ENCODE data around the gene SASH1. TPM values are rescaled to one million over a fixed set of nuclear protein-coding genes. Genes with fewer than 3 reads are reported as not detected.

The SASH1 gene
- polyA plus RNA-seq, 1 donor from 2014 or later: 7.0 TPM

GRCh38 chr6:148413321-148414091, 70.9 kb downstream of the SASH1 start:
- no peaks in the 10 kb centered on the region for H3F3A ChIP-seq (ENCODE audit: insufficient read depth, low read length, poor library complexity, severe bottlenecking)
- no peaks in the 10 kb centered on the region for H3K36me3 ChIP-seq (ENCODE audit: insufficient read depth, low read length)
- no peaks in the 10 kb centered on the region for H4K20me1 ChIP-seq (ENCODE audit: insufficient read depth)
- H3K27ac ChIP-seq (ENCODE audit: low read length): no peak overlapping the region
- no peaks in the 10 kb centered on the region for H3K79me2 ChIP-seq (replicated peaks; ENCODE audit: insufficient read depth, low read length)
- no peak overlapping the region for H2AFZ ChIP-seq (ENCODE audit: low read depth, low read length)
- H3K4me2 ChIP-seq (ENCODE audit: low read length): no peak overlapping the region
- no peak overlapping the region for H3K9ac ChIP-seq (ENCODE audit: low read length)
- TF ChIP-seq TAF1 (IDR thresholded peaks at IDR 0.05; ENCODE audit: low read depth) (no peak), POLR2AphosphoS5 (IDR thresholded peaks at IDR 0.05) (no peak), EP300 (conservative IDR thresholded peaks at IDR 0.05; ENCODE audit: poor library complexity, severe bottlenecking) (no peak), EZH2 (IDR thresholded peaks at IDR 0.05; ENCODE audit: borderline replicate concordance, insufficient read depth, low read length, poor library complexity, severe bottlenecking) (no peak), SMC3 (conservative IDR thresholded peaks at IDR 0.05; ENCODE audit: poor library complexity) (no peak), CTCF (IDR thresholded peaks at IDR 0.05; ENCODE audit: poor library complexity, severe bottlenecking) (no peak), MXI1 (conservative IDR thresholded peaks at IDR 0.05; ENCODE audit: poor library complexity, severe bottlenecking) (no peak), RAD21 (conservative IDR thresholded peaks at IDR 0.05) (no peak)
- TF ChIP-seq, protein P1, sequence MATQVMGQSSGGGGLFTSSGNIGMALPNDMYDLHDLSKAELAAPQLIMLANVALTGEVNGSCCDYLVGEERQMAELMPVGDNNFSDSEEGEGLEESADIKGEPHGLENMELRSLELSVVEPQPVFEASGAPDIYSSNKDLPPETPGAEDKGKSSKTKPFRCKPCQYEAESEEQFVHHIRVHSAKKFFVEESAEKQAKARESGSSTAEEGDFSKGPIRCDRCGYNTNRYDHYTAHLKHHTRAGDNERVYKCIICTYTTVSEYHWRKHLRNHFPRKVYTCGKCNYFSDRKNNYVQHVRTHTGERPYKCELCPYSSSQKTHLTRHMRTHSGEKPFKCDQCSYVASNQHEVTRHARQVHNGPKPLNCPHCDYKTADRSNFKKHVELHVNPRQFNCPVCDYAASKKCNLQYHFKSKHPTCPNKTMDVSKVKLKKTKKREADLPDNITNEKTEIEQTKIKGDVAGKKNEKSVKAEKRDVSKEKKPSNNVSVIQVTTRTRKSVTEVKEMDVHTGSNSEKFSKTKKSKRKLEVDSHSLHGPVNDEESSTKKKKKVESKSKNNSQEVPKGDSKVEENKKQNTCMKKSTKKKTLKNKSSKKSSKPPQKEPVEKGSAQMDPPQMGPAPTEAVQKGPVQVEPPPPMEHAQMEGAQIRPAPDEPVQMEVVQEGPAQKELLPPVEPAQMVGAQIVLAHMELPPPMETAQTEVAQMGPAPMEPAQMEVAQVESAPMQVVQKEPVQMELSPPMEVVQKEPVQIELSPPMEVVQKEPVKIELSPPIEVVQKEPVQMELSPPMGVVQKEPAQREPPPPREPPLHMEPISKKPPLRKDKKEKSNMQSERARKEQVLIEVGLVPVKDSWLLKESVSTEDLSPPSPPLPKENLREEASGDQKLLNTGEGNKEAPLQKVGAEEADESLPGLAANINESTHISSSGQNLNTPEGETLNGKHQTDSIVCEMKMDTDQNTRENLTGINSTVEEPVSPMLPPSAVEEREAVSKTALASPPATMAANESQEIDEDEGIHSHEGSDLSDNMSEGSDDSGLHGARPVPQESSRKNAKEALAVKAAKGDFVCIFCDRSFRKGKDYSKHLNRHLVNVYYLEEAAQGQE (IDR thresholded peaks at IDR 0.05; ENCODE audit: borderline replicate concordance): no peak
- H3K9me3 ChIP-seq (ENCODE audit: low read length): no peaks in the 10 kb centered on the region
- no peaks in the 10 kb centered on the region for H3K27me3 ChIP-seq (ENCODE audit: insufficient read depth, low read depth, low read length)
- no peaks in the 10 kb centered on the region for H3K9me2 ChIP-seq (ENCODE audit: insufficient read depth, low read length)
- no peak overlapping the region for H3K4me3 ChIP-seq (ENCODE audit: low read length)

GRCh38 chr6:148414092-148414489, 71.5 kb downstream of the SASH1 start:
- H3K9me2 ChIP-seq (ENCODE audit: insufficient read depth, low read length): no peaks in the 10 kb centered on the region
- no peak overlapping the region for H3K9ac ChIP-seq (ENCODE audit: low read length)
- TF ChIP-seq SMC3 (conservative IDR thresholded peaks at IDR 0.05; ENCODE audit: poor library complexity): no peak
- TF ChIP-seq EP300 (conservative IDR thresholded peaks at IDR 0.05; ENCODE audit: poor library complexity, severe bottlenecking): no peak
- TF ChIP-seq TAF1 (IDR thresholded peaks at IDR 0.05; ENCODE audit: low read depth): no peak
- no peaks in the 10 kb centered on the region for H3K36me3 ChIP-seq (ENCODE audit: insufficient read depth, low read length)
- H2AFZ ChIP-seq (ENCODE audit: low read depth, low read length): no peak overlapping the region
- no peak overlapping the region for H3K4me2 ChIP-seq (ENCODE audit: low read length)
- H4K20me1 ChIP-seq (ENCODE audit: insufficient read depth): no peaks in the 10 kb centered on the region
- no peaks in the 10 kb centered on the region for H3F3A ChIP-seq (ENCODE audit: insufficient read depth, low read length, poor library complexity, severe bottlenecking)
- H3K79me2 ChIP-seq (replicated peaks; ENCODE audit: insufficient read depth, low read length): no peaks in the 10 kb centered on the region
- H3K4me3 ChIP-seq (ENCODE audit: low read length): no peak overlapping the region
- no peaks in the 10 kb centered on the region for H3K9me3 ChIP-seq (ENCODE audit: low read length)
- no peaks in the 10 kb centered on the region for H3K27me3 ChIP-seq (ENCODE audit: insufficient read depth, low read depth, low read length)
- no peak overlapping the region for H3K27ac ChIP-seq (ENCODE audit: low read length)

Data from neural cell (in vitro differentiated cells).